Small intestine (tissue), 7 donors: ENCODE measurements around the gene AGO3. TPM values are rescaled to one million over a fixed set of nuclear protein-coding genes. Genes with fewer than 3 reads are reported as not detected.

Experiments used
- DNase-seq, 2 donors: peaks; one replicate each; pipeline versions ENCODE4 v3.0.0 to v3.0.0-alpha.2; 2013
- FAIRE-seq: peaks from 2 replicates; lab custom pipeline; 2012; peaks lifted over from hg19 to GRCh38; lab: Jason Lieb, UNC
- H3K27ac ChIP-seq, 3 donors: one replicate each; pipeline ENCODE4 v1.5.1; 2013; ENCODE audit warnings: low read length in 2 of 3, mild to moderate bottlenecking in 2 of 3, control low read depth in 1 of 3, inconsistent platforms in 1 of 3, low read depth in 1 of 3, moderate library complexity in 1 of 3
- H3K27me3 ChIP-seq, 3 donors: one replicate each; pipeline ENCODE4 v1.6.1; 2013; ENCODE audit warnings: low read length in 3 of 3, inconsistent platforms in 1 of 3; ENCODE audit not compliant: control insufficient read depth in 3 of 3, insufficient read depth in 3 of 3
- H3K36me3 ChIP-seq, 3 donors: one replicate each; pipeline ENCODE4 v1.6.1; 2013; ENCODE audit warnings: low read length in 3 of 3, inconsistent platforms in 1 of 3, low read depth in 1 of 3, mild to moderate bottlenecking in 1 of 3, moderate library complexity in 1 of 3; ENCODE audit not compliant: control insufficient read depth in 3 of 3, insufficient read depth in 2 of 3
- H3K4me1 ChIP-seq, 3 donors: one replicate each; pipeline ENCODE4 v1.6.1; 2013; ENCODE audit warnings: low read length in 2 of 3, inconsistent platforms in 1 of 3, low read depth in 1 of 3, mild to moderate bottlenecking in 1 of 3, moderate library complexity in 1 of 3; ENCODE audit not compliant: control insufficient read depth in 3 of 3, insufficient read depth in 2 of 3
- H3K4me3 ChIP-seq, 3 donors: one replicate each; pipeline ENCODE4 v1.5.1; 2013; ENCODE audit warnings: low read length in 3 of 3, control low read depth in 1 of 3, inconsistent platforms in 1 of 3, low read depth in 1 of 3, mild to moderate bottlenecking in 1 of 3, moderate library complexity in 1 of 3
- H3K9me3 ChIP-seq, 2 donors: one replicate each; pipeline ENCODE4 v1.6.1; 2013; ENCODE audit warnings: low read depth in 1 of 2, low read length in 1 of 2; ENCODE audit not compliant: control insufficient read depth in 2 of 2, insufficient read depth in 1 of 2
- WGBS, 3 donors: extraction: QIAGEN DNeasy Blood & Tissue Kit; methylation state at CpG; one replicate each; pipeline ENCODE4 v1.1.7; 2013; 5-methylcytosine and 5-hydroxymethylcytosine counted together
- polyA plus RNA-seq, 4 donors: library from polyadenylated mRNA; stranded (reverse) in 3 of 4; unstranded in 1 of 4; fragments of 200-250 nt in 3 of 4; fragments of 120-200 nt in 1 of 4; gene quantifications; one replicate each; pipeline versions ENCODE4 v1.2.1 to v1.2.3, GENCODE V29; 2013
- donor health status: healthy with polysubstance abuse.
- donor health status: control.
- donor health status: control.
- donor health status: Bipolar disorder and iron deficiency.
- donor health status: healthy.

The AGO3 gene
- polyA plus RNA-seq, 4 donors, result 0.89 to 10.0 (median 2.4) TPM

DNA sequence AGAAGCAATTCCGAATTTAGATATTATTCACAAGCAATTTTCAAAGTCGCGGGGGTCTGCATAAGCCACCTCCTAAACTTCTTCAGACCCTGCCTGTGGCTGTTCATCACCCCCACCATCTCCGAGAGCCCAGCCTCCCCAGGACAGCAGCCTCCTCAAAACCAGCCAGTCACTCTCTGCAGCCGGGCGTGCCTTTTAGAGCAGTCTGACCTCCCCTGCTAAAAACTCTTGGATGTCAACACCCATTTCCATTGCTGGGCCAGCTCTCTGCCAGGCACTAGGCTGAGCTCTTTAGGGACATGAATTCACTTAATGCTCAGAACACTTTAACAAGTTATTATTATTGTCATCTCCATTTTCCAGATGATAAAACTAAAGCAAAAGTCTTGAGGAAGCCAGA is 169.5 kb downstream of the AGO3 start:
- no peaks in the 10 kb centered on the region for H3K9me3 ChIP-seq
- no peak overlapping the region for H3K4me3 ChIP-seq
- FAIRE-seq (no peak), DNase-seq (no peak)
- H3K36me3 ChIP-seq, result peaks cover 0 to 18% (median 6%) of the 10 kb centered on the region in 3 donors
- H3K27ac ChIP-seq, result no peak overlapping the region
- no peaks in the 10 kb centered on the region for H3K27me3 ChIP-seq
- peaks cover 0 to 14% (median 0%) of the 10 kb centered on the region in 3 donors for H3K4me1 ChIP-seq
- 63 to 72% (median 64%) methylated on average over 6 of the region's 6 CpGs for WGBS, 3 donors

DNA sequence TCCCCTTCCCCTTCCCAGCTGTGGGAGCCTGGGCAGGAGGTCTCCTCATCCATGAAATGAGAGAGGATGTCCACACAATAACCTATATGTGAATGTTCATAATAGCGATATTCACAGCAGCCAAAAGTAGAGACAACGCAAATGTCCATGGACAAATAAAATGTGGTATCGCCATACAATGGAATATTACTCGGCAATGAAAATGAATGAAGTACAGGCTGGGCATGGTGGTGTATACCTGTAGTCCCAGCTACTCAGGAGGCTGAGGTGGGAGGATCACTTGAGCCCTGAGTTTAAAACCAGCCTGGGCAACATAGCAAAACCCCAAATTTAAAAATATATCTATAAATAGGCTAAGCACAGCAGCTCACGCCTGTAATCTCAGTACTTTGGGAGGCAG is 170.6 kb downstream of the AGO3 start:
- WGBS, 3 donors, result 94 to 97% (median 95%) methylated on average over 5 of the region's 5 CpGs
- DNase-seq, result no peak
- H3K36me3 ChIP-seq, result peaks cover 0 to 9% (median 0%) of the 10 kb centered on the region in 3 donors
- H3K27me3 ChIP-seq, result no peaks in the 10 kb centered on the region
- no peak overlapping the region for H3K27ac ChIP-seq
- H3K9me3 ChIP-seq, result no peaks in the 10 kb centered on the region
- FAIRE-seq, result no peak
- H3K4me3 ChIP-seq, result no peak overlapping the region
- peaks cover 0 to 14% (median 0%) of the 10 kb centered on the region in 3 donors for H3K4me1 ChIP-seq

DNA sequence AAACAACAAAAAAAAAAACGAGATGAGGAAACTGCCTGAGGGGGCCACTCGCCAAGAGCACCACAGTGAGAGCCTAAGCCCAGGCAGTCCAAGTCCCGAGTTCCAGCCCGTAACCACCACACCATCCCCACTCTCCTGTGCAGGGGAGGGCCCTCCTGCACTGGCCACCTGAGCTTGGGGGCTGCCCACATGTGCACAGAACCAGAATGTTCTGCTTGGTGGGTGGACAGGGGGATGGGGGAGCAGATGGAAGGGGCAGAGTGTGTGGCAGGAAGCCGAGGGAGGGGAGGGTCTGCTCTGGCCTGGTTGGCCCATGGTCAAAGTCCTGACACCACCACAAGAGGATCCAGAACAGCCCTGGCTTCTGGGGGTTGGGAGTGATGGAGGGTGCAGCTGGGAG is 175.4 kb downstream of the AGO3 start:
- Histone ChIP-seq H3K9me3 (no peaks in the 10 kb centered on the region), H3K4me1 (no peaks in the 10 kb centered on the region), H3K36me3 (no peaks in the 10 kb centered on the region), H3K27ac (no peak overlapping the region), H3K27me3 (no peaks in the 10 kb centered on the region), H3K4me3 (no peak overlapping the region)
- 38 to 47% (median 43%) methylated on average over 5 of the region's 5 CpGs for WGBS, 3 donors
- DNase-seq (no peak), FAIRE-seq (no peak)

DNA sequence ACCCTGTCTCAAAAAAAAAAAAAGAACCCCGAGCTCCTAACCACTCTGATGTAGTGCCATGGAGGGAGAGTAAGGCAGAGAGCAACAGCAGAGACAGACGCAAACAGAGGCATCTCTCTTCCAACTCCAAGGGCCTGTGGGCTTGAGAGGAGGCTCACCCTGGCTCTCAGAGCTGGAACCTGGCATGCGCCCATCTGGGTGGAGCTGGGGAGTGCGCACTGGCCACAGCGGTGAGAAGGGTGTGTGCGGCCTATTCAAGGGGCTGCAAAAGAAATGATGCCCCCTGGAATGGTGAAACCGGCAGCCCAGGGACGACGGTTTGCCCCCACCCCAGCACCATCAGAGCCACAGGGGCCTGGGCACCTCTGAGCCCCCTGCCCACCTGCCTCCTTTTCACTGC is 176.5 kb downstream of the AGO3 start:
- H3K27ac ChIP-seq, result no peak overlapping the region
- WGBS, 3 donors, result 89 to 93% (median 90%) methylated on average over 7 to 9 of the region's 9 CpGs

DNA sequence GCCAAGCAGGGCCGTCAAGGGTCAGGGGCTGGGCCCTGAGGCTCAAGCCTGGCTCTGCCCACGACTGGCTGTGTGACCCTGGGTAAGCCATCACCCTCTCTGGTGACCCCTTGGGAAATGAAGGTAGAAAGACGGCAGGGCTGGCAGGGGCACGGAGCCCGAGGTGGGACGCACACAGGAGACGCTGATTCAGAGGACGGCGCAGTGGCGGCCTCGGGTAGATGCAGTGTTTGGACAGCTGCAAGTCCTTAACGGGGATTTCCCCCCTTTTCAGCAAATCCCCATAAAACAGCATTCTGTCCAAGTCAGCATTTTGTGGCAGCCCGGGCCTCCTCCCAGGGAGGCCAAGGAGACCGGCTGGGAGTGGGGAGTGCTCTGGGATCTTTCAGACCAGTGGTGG is 177.4 kb downstream of the AGO3 start:
- H3K27ac ChIP-seq, result no peak overlapping the region

More for the DNA sequence above, 176.5 kb downstream of the AGO3 start:
- no peaks in the 10 kb centered on the region for H3K36me3 ChIP-seq
- H3K9me3 ChIP-seq, result no peaks in the 10 kb centered on the region
- no peaks in the 10 kb centered on the region for H3K4me1 ChIP-seq
- FAIRE-seq (no peak), DNase-seq (no peak)
- no peaks in the 10 kb centered on the region for H3K27me3 ChIP-seq
- no peak overlapping the region for H3K4me3 ChIP-seq

DNA sequence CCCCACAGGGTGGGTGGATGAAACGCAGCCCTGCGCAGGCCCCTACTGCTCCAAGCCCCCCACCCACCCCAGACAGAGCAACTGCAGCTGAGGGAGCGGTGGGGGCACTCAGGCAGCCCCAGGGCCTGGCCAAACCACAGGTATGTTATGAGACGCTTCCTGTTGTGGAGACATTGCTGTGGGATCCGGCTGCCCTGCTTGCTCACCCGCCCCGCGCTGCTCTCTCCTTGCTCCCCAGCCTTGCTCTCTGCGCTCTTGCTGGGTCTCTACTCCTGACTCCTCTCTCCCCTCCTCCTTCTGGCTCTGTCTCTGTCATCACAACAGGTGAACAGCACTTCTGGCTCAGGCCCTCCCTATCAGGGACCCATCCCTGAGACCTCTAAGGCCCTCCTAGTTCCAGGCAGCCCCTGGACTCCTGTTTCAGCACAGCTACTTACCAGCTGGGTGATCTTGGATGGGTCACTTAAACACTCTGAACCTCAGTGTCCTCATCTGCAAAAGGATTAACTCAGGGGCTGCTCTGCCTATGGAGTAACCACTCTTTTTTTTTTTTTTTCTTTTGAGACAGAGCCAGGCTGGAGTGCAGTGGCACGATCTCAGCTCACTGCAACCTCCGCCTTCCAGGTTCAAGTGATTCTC is 178.3 kb downstream of the AGO3 start:
- Histone ChIP-seq H3K27me3 (no peaks in the 10 kb centered on the region), H3K4me1 (no peaks in the 10 kb centered on the region), H3K27ac (peak overlapping the region in 1 of 3 donors; percentile 5), H3K4me3 (no peak overlapping the region), H3K9me3 (no peaks in the 10 kb centered on the region), H3K36me3 (no peaks in the 10 kb centered on the region)
- FAIRE-seq (no peak), DNase-seq (no peak)
- WGBS, 3 donors, result 76 to 86% (median 82%) methylated on average over 11 of the region's 11 CpGs

More for the DNA sequence above, 177.4 kb downstream of the AGO3 start:
- H3K36me3 ChIP-seq, result no peaks in the 10 kb centered on the region
- DNase-seq (no peak), FAIRE-seq (no peak)
- no peaks in the 10 kb centered on the region for H3K9me3 ChIP-seq
- H3K4me1 ChIP-seq, result no peaks in the 10 kb centered on the region
- H3K27me3 ChIP-seq, result no peaks in the 10 kb centered on the region
- 73 to 84% (median 79%) methylated on average over 14 of the region's 14 CpGs for whole genome bisulfite sequencing, 3 donors
- H3K4me3 ChIP-seq, result no peak overlapping the region

DNA sequence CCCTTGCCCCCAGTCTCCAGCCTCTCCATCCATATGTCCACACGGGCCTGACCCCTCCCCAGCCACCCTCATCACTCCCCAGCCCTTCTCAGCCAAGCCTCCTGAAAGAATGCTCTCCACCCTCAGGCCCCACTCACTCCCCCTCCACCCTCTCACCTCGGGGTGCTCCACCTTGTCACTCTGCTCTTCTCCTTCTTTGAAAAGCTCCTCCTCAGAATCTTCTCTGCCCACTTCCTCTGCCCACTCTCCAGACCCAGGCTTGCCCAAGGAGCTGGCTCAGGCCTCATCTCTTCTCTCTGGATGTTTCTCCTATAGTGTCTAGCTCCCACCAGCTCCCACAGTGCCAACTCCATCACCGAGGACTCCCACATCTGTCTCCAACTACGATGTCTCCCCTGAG is 180.2 kb downstream of the AGO3 start:
- WGBS, 3 donors, result 58 to 64% (median 61%) methylated on average over 4 of the region's 4 CpGs
- no peak overlapping the region for H3K27ac ChIP-seq
- no peak for FAIRE-seq

DNA sequence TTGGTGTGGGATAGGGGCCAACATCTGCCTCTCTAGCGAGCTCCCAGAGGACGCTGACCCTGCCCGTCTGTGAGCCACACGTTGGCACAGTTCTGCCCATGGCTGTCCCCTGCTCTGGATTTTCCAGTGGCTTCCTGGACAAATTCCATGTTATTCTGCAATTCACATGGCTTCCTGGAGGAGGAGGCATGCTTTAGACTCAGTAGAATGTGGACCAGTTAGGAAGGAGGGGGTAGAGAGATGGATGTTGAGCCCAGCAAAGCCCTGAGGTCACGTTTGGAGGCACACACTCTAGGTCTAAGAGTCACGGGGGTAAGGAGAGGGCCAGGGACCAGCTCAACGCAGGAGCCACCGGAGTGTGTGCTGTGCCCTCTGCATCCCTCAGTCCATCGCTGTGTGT is 181.9 kb downstream of the AGO3 start:
- H3K36me3 ChIP-seq, result no peaks in the 10 kb centered on the region
- no peak for FAIRE-seq
- H3K4me3 ChIP-seq, result no peak overlapping the region
- DNase-seq, result no peak
- no peaks in the 10 kb centered on the region for H3K9me3 ChIP-seq
- no peak overlapping the region for H3K27ac ChIP-seq
- 82 to 87% (median 85%) methylated on average over 9 of the region's 9 CpGs for WGBS, 3 donors
- no peaks in the 10 kb centered on the region for H3K4me1 ChIP-seq
- no peaks in the 10 kb centered on the region for H3K27me3 ChIP-seq

More for the DNA sequence above, 180.2 kb downstream of the AGO3 start:
- no peak for DNase-seq
- H3K36me3 ChIP-seq, result no peaks in the 10 kb centered on the region
- H3K4me3 ChIP-seq, result no peak overlapping the region
- H3K9me3 ChIP-seq, result no peaks in the 10 kb centered on the region
- H3K4me1 ChIP-seq, result no peaks in the 10 kb centered on the region
- no peaks in the 10 kb centered on the region for H3K27me3 ChIP-seq

DNA sequence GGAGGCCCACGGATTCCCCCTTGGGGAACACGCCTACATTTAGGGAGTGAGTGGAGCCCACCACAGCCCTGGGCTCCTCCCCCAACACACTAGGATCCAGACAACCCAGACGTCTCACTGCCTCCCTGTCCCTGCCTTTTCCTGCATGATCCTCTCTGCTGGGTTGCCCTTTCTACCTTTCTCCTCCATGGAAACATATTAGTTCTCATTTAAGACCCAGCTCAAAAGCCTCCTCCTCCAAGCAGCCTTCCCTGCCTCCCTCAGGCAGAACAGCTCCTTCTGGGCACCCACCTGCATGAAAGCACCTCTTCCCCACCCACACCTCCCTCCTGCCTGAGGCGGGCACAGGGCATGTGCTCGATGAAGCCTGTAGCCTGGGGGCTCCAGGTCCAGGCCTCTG is 183.5 kb downstream of the AGO3 start:
- H3K27ac ChIP-seq, result no peak overlapping the region
- no peak overlapping the region for H3K4me3 ChIP-seq
- H3K36me3 ChIP-seq, result no peaks in the 10 kb centered on the region
- H3K27me3 ChIP-seq, result peaks cover 0 to 3% (median 0%) of the 10 kb centered on the region in 3 donors
- 64 to 78% (median 73%) methylated on average over 5 of the region's 5 CpGs for WGBS, 3 donors
- H3K9me3 ChIP-seq, result no peaks in the 10 kb centered on the region
- DNase-seq (no peak), FAIRE-seq (no peak)
- H3K4me1 ChIP-seq, result no peaks in the 10 kb centered on the region
